Tibial artery (tissue), 4 donors: ENCODE measurements around the gene RTKN.
"Not testable (repeated sequence)": the region's sequence is repeated elsewhere in the genome, so short reads cannot be mapped to it uniquely, and the experiment has no call there.

ENCODE experiments used
- DNase-seq, 2 donors: peaks; one replicate each; pipeline ENCODE4 v3.0.0-alpha.2; 2019
- H3K27ac ChIP-seq, 2 donors: fragments of 200-600 bp; sonication (generic) in 1 of 2; 1 replicate in 1 of 2; 2 replicates in 1 of 2; pipeline ENCODE4 v1.5.1; 2018 to 2019; ENCODE audit warnings: mild to moderate bottlenecking in 1 of 2
- H3K27me3 ChIP-seq, 2 donors: fragments of 200-600 bp; sonication (generic) in 1 of 2; one replicate each; pipeline versions ENCODE4 v1.5.1 to v1.6.0; 2016 to 2019
- H3K36me3 ChIP-seq, 3 donors: fragments of 200-600 bp; sonication (generic) in 2 of 3; one replicate each; pipeline ENCODE4 v1.5.1; 2016 to 2019; ENCODE audit warnings: mild to moderate bottlenecking in 2 of 3
- H3K4me1 ChIP-seq, 4 donors: fragments of 200-600 bp; sonication (generic) in 2 of 4; 1 replicate in 3 of 4; 2 replicates in 1 of 4; pipeline ENCODE4 v1.5.1; 2016 to 2019
- H3K4me3 ChIP-seq, 2 donors: fragments of 200-600 bp; sonication (generic) in 1 of 2; 1 replicate in 1 of 2; 2 replicates in 1 of 2; pipeline ENCODE4 v1.5.1; 2018 to 2019; ENCODE audit warnings: mild to moderate bottlenecking in 2 of 2
- H3K9me3 ChIP-seq, 3 donors: fragments of 200-600 bp; sonication (generic) in 1 of 3; one replicate each; pipeline ENCODE4 v1.5.1; 2016 to 2019
- intact Hi-C: fragments of 100-400 bp; cut with DNase I; formaldehyde crosslinking; loops from one replicate; pipeline ENCODE4 v1.15.0; 2023; ENCODE audit warnings: low total_unique reads
- TF ChIP-seq, protein P1 (sequence below), 2 experiments: fragments of 200-600 bp in 1 of 2; fragments of 450-650 bp in 1 of 2; IDR thresholded peaks; one replicate each; pipeline ENCODE4 v1.5.1; 2017 to 2019; ENCODE audit warnings: antibody characterized with exemption in 2 of 2, mild to moderate bottlenecking in 1 of 2, moderate library complexity in 1 of 2

RTKN gene

DNA sequence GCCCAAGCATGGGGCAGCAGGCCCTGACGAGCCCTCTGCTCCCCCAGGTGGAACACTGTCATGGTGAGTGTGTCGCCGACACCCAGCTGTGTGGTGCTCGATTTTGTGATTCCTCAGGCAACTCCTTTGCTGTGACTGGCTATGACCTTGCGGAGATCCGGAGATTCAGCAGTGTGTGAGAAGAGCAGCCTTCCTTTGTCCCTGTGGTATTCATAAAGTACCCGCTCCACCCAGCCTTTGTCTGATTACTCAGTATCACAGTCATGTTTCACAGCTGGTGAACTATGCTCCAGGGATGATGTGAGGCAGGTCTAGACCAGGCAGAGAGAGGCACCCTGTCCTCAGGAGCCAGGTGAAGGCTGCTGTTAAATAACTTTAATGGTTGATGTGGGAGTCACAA is 16.2 kb downstream of the RTKN start:
- no peaks in the 10 kb centered on the region for H3K27me3 ChIP-seq
- peaks cover 0 to 8% (median 4%) of the 10 kb centered on the region in 4 donors for H3K4me1 ChIP-seq
- H3K36me3 ChIP-seq: peaks cover 9 to 56% (median 44%) of the 10 kb centered on the region in 3 donors
- no peak overlapping the region for H3K27ac ChIP-seq
- no peak for DNase-seq
- TF ChIP-seq, protein P1, sequence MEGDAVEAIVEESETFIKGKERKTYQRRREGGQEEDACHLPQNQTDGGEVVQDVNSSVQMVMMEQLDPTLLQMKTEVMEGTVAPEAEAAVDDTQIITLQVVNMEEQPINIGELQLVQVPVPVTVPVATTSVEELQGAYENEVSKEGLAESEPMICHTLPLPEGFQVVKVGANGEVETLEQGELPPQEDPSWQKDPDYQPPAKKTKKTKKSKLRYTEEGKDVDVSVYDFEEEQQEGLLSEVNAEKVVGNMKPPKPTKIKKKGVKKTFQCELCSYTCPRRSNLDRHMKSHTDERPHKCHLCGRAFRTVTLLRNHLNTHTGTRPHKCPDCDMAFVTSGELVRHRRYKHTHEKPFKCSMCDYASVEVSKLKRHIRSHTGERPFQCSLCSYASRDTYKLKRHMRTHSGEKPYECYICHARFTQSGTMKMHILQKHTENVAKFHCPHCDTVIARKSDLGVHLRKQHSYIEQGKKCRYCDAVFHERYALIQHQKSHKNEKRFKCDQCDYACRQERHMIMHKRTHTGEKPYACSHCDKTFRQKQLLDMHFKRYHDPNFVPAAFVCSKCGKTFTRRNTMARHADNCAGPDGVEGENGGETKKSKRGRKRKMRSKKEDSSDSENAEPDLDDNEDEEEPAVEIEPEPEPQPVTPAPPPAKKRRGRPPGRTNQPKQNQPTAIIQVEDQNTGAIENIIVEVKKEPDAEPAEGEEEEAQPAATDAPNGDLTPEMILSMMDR (IDR thresholded peaks at IDR 0.05): no peak
- H3K9me3 ChIP-seq: no peaks in the 10 kb centered on the region
- intact Hi-C loops: no loop called here
- H3K4me3 ChIP-seq: no peak overlapping the region

DNA sequence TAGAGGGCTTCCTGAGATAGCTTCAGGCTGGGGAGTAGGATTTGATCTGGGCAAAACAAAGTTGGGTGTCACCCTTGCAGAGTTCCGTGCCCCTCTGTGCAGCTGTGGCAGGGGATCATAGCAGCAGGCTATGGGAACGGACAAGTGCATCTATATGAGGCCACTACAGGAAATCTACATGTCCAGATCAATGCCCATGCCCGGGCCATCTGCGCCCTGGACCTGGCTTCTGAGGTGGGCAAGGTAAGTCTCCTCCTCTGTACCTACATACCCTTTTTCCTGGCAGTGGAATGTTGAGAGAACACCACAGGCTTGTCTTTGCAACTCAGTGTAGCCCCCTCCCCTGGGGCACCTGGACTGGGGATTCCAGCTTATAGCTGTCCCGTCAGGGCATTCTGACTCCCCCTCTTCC is 16.7 kb downstream of the RTKN start:
- Histone ChIP-seq H3K27ac (no peak overlapping the region), H3K4me3 (no peak overlapping the region), H3K27me3 (no peaks in the 10 kb centered on the region), H3K4me1 (peaks cover 0 to 8% (median 4%) of the 10 kb centered on the region in 4 donors), H3K36me3 (peaks cover 5 to 50% (median 39%) of the 10 kb centered on the region in 3 donors), H3K9me3 (no peaks in the 10 kb centered on the region)
- intact Hi-C loops: no loop called here
- DNase-seq: no peak
- TF ChIP-seq, protein P1 (IDR thresholded peaks at IDR 0.05): no peak

DNA sequence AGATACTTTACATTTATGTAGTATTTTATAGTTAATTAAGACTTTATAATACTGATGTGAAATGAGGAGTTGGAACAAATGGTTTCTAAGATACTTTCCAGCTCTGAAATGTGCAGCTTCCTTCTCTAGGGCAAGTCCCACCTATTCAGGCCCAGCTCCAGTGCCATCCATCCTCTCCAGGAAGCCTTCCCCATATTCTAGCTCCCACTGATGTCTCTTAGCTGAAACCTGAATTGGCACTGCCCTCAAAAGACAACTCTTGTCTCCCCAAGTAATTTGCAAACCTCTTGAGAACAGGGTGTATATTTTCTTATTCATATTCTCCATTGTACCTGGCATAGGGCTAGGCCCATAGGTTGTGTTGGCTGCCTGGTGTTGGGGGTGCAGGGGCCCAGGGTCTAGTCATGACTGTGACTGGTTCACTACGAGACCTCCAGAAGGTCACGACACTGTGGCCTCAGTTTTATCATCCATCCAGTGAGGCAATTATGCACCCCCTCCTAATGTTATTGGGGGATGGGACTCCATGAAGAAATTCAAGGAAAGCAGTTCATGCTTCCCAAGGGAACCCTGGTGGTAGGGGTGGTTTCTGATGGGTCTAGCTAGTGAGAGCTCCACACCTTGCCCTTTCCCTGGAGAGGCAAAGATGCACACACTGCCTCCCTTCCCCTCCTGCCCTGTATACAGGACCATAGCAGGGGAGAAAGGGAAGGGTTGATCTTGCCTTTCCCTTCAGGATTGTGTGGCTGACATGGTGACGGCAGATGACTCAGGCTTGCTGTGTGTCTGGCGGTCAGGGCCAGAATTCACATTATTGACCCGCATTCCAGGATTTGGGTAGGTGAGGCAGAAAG is 17.4 kb downstream of the RTKN start:
- Histone ChIP-seq H3K36me3 (peaks cover under 1 to 44% (median 33%) of the 10 kb centered on the region in 3 donors), H3K27me3 (no peaks in the 10 kb centered on the region), H3K4me1 (peaks cover 0 to 8% (median 4%) of the 10 kb centered on the region in 4 donors), H3K9me3 (no peaks in the 10 kb centered on the region), H3K27ac (no peak overlapping the region), H3K4me3 (no peak overlapping the region)
- TF ChIP-seq, protein P1 (IDR thresholded peaks at IDR 0.05): no peak
- intact Hi-C loops: no loop called here
- DNase-seq: no peak

DNA sequence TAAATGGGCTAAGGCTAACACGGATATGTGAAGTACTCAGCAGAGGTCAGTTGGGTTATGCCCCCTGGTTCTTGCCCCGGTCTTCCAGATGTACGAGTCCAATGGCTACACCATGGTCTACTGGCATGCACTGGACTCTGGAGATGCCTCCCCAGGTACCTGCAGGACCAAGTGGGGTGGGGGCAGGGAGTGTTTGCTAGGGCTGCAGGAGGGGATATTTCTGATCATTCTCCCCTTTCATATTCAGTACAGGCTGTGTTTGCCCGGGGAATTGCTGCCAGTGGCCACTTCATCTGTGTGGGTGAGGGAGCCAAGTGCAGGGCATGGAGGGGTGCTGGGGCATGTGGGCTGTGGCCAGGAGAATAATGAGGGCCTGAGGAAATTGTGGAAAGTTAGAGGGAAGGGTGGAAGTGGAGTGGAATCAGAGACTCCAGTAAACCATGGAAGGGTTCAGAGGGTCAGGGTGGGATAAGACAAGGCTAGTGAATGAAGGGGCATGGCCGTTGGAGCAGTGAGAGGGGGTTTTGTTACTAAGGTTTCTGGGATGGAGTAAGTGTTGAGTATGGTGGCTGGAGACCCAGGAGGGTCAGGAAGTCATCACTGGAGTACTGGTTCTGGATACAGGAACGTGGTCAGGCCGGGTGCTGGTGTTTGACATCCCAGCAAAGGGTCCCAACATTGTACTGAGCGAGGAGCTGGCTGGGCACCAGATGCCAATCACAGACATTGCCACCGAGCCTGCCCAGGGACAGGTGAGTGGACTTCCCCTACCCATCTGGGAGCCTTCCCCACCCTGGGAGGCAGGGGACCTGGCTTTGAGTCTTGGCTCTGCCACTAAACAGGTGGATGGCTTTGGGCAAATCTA is 18.3 kb downstream of the RTKN start:
- Histone ChIP-seq H3K27ac (no peak overlapping the region), H3K4me3 (no peak overlapping the region), H3K27me3 (no peaks in the 10 kb centered on the region), H3K9me3 (no peaks in the 10 kb centered on the region), H3K36me3 (peaks cover 0 to 35% (median 24%) of the 10 kb centered on the region in 3 donors), H3K4me1 (peaks cover 0 to 17% (median 10%) of the 10 kb centered on the region in 4 donors)
- intact Hi-C loops: no loop called here
- TF ChIP-seq, protein P1 (IDR thresholded peaks at IDR 0.05): no peak
- no peak for DNase-seq

DNA sequence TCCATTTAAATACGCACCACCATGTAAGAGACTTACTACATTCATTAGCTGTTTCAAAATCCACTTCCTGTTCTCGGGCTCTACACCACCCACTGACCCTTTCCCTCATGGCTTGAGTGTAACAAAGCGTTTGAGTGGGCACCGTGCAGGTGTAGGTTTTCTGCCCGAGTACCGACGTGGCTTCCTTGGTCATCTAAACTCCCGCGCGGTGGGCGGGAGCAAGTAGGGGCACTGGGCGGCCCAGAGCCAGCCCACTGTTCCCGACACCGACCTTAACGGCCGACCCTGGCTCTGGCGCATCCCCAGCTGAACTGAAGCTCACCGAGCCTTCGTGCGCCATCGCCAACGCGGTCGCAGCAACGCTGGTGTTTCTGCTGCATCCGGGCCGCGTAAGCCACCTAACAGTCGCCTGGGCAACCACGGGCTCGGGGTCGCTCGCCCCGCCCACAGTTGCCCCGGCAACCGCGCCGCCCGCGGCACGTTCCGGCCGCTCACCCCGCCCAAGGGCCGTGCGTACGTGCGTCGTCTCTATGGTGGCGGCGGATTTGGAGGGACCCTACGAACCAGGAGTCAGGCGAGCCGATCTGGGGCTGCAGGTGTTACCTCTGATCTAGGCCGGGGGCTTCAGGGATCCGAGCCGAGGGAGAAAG is 20.4 kb downstream of the RTKN start, which contains the start of the genes C2orf81 and WDR54:
C2orf81 (minus strand) TSS at position 399 of the 650 bp plus-strand sequence; CDS start at position 340, 59 bp downstream.
WDR54 (plus strand) TSS at position 510 of the 650 bp plus-strand sequence. CDS start 424 bp downstream, outside the sequence.
- Histone ChIP-seq H3K9me3 (no peaks in the 10 kb centered on the region), H3K36me3 (peaks cover 0 to 14% (median 5%) of the 10 kb centered on the region in 3 donors), H3K27me3 (no peaks in the 10 kb centered on the region), H3K4me1 (peaks cover 0 to 22% (median 13%) of the 10 kb centered on the region in 4 donors), H3K27ac (peak within 1 kb of the TSS; percentile 62 to 66), H3K4me3 (peak within 1 kb of the TSS; percentile 57 to 78)
- TF ChIP-seq, protein P1 (IDR thresholded peaks at IDR 0.05): no peak
- peak; percentile 78 to 88 for DNase-seq
- intact Hi-C loops: no loop called here

DNA sequence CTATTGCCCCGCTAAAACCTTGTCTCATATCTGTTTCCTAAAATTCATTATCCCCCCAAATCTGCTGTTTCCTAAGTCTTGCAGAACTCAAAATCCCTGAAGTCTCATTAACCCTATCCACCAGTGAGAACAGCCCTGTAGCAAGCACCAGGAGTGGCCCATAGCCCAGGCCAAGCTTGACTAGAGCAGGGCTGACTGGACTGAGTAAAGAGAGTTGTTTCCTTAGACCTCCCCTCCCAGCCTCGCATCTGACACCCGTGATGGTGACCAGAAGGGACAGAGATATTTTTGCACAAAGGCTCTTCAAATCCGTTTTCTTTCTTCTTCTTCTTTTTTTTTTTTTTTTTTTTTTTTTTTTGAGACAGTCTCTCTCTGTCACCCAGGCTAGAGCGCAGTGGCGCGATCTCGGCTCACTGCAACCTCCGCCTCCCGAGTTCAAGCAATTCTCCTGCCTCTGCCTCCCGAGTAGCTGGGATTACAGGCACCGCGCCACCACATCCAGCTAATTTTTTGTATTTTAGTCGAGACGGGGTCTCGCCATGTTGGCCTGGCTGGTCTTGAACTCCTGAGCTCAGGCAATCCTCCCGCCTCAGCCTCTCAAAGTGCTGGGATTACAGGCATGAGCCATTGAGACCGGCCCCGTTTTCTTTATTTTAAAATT is 21.2 kb downstream of the RTKN start:
- H3K4me1 ChIP-seq: peaks cover 0 to 26% (median 14%) of the 10 kb centered on the region in 4 donors
- intact Hi-C loops, DNase-seq, H3K9me3 ChIP-seq, H3K27me3 ChIP-seq, H3K36me3 ChIP-seq: not testable (repeated sequence)
- H3K27ac ChIP-seq: peak overlapping the region in 1 of 2 donors; percentile 66
- H3K4me3 ChIP-seq: peak overlapping the region; percentile 57 to 78
